GM18519 (cell line): Measurements from ENCODE around the gene TEX50.
"Not testable (repeated sequence)": the region's sequence is repeated elsewhere in the genome, so short reads cannot be mapped to it uniquely, and the experiment has no call there.

Experiments used
- ATAC-seq: cut with Tn5 transposase; IDR thresholded peaks from one replicate; pipeline ENCODE4 v1.9.1; 2021; ENCODE audit warnings: mild to moderate bottlenecking, moderate library complexity; ENCODE audit not compliant: unreplicated experiment, low FRiP score

Gene TEX50

DNA sequence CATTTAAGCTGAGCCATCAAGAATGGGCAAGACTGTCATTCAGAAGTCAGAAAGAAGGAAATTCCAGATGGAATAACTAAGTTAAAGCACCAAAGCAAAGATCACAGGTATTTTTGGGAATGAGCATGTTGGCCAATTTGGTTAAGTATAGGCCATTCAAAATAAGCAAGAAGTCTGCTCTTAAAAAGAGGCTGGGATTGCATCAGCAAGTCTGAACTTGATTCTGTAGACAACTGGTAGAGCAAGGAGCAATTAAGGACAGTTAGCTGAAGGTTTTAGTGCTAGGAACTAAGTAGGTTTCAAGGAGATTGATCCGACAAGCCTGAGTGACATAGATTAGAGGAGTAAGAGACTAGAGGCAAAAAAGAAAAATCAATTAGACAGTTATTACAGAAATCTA lies 26.1 kb downstream of the TEX50 start:
- ATAC-seq: no peak

DNA sequence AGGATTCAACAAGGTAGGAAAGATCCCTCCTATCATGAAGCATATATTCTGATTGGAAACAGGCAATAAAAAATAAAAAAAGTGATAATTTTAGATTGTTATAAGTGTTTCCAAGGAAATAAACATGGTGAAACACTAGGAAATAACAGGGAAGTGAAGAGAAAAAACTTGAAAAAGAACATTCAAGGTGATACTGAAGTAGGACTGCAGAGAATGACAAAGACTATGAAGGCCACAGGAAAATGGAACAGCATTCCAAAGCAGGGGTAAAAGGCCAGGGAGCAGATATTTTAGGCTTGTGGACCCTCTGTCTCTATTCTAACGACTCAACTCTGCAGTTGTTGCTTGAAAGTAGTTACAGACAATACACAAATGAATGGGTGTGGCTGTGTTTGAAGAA lies 26.6 kb downstream of the TEX50 start:
- no peak for ATAC-seq

DNA sequence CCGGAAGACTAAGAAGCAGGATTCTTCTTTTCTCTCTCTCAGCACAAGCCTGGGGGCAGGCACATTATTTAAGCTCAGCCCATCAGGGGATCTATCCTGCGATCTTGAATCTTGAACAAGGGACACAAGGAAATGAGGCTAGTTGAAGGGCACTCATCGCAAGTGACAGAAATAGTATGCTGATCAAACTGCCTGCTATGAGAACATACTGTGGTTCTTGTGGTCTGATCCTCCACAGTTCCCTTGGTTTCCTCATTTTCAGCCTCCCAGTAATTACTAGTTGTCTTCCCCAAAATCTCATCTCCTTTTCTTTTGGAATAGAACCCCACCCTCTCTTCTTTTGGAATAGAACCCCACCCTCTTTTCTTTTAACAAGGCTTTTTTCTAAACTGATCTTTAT lies 28.0 kb downstream of the TEX50 start:
- no peak for ATAC-seq

DNA sequence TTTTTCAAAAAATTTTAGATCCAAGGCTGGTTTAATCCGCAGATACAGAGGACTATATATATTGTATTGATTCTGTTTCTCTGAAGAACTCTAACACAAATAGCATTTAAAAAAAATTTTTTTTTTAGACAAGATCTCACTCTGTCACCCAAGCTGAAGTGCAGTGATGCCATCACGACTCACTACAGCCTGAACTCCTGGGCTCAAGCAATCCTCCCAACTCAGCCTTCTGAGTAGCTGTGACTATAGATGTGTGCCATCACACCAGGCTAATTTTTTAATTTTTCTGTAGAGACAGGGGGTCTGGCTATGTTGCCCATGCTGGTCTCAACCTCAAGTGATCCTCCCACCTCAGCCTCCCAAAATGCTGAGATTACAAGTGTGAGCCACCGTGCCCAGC lies 31.5 kb downstream of the TEX50 start:
- ATAC-seq: no peak

DNA sequence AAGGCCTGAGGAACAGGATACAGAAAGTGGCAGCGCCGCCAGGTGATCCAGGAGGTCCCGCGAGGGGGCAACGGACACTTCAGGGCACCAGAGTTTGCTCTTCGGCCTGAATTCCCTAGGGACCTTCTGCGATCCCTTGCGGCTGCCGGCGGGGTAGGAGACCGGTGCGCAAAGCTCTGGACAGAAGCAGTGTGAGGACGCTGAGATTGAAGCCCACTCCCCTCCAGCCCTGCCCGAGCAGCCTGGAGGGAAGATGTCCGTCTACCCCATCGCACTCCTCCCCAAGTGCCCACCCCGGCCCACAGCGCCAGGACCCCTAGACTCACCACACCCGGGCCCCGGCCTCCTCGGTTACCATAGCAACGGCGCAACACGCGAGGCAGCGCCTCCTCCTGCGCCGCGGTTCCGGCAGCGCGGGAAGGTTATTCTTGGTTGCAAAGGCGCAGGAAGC lies 34.4 kb downstream of the TEX50 start, which contains the start of gene ANKRD45:
TSS of gene ANKRD45 (minus strand) at position 361 of the 451 bp plus-strand sequence. CDS start 10,433 bp downstream, outside the sequence.
- ATAC-seq: no peak

DNA sequence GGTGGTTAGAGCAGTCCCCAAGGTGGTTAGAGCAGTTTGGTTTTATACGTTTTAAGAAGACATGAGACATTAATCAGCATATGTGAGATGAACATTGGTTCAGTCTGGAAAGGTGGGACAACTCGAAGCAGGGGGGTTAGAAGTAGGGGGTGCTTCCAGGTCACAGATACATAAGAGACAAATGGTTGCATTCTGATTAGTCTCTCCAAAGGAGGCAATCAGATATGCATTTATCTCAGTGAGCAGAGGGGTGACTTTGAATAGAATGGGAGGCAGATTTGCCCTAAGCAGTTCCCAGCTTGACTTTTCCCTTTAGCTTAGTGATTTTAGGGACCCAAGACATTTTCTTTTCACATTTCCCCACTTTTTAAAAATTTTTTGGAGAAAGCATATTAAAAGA lies 39.4 kb downstream of the TEX50 start:
- ATAC-seq: not testable (repeated sequence)

DNA sequence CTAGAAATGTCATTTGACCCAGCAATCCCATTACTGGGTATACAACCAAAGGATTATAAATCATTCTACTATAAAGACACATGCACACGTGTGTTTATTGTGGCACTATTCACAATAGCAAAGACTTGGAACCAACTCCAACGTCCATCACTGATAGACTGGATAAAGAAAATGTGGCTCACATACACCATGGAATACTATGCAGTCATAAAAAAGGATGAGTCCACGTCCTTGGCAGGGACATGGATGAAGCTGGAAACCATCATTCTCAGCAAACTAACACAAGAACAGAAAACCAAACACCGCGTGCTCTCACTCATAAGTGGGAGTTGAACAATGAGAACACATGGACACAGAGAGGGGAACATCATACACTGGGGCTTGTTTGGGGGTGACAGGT lies 45.0 kb downstream of the TEX50 start:
- not testable (repeated sequence) for ATAC-seq

DNA sequence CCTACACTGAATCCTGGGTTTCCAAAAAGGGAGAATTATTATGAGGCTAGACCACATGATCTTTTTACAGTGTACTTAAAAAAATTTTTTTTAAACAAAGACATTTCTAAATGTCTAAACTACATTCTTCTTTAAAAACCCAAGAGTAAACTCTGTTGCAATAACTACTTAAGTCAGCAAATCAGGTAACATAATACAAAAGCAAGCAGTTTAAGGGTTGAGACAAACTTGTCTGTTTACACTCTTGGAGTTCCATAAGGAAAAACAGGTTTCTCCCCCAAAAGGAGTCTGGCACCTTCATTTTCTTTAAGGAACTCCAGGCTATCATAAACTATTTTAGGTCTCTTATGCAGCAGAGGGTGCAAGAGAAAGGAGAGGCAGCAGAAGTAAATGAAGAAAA lies 47.0 kb downstream of the TEX50 start:
- ATAC-seq: no peak

DNA sequence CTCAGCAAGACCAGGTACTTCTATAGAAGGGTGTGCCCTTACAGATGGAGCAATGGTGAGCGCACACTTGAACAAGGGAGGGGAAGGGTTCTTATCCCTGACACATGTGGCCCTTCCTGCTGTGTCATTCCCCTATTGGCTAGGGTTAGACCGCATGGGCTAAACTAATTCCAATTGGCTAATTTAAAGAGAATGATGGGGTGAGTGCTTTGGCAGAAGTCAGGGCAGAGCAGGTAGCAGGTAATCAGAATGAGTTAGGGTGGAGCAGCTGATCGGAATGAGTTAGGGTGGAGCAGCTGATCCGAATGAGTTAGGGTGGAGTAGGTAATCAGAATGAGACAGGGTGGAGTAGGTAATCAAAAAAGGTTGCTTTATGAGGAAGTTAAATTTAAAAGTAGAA lies 48.7 kb downstream of the TEX50 start:
- not testable (repeated sequence) for ATAC-seq

DNA sequence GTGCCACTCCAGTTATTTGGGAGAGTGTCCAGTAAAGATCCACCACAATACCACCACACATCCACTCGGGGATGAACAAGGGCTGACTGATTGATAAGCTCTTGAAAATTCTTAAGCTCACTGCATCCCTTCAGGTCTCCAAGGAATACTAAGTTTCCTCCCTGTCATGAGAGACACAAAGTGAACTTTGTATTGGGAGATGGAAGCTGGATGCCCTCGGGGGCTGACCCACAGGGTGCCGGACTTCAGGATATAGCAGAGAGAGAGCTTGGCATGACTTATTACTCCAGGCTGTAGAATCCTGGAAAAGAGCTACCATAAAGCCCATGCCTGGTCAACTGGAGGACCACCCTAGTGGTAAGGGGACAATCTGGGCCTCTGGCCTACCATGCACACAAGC lies 50.0 kb downstream of the TEX50 start:
- ATAC-seq: not testable (repeated sequence)
